DMS53 (cell line): Measurements from ENCODE around the gene DFFB.

Experiments
- DNase-seq: peaks from one replicate; lab custom pipeline; 2025; lab: John Stamatoyannopoulos, UW

Gene DFFB

GRCh38 chr1:3874736-3875135, 17.5 kb downstream of the DFFB start:
- DNase-seq, result no peak

- DNase-seq, result no peak
These were observed 19.4 kb downstream of the DFFB start for GRCh38 chr1:3876716-3877115.

- DNase-seq, result no peak
These were observed 21.8 kb downstream of the DFFB start for GRCh38 chr1:3879099-3879498.

- DNase-seq, result no peak
These were observed 22.6 kb downstream of the DFFB start for GRCh38 chr1:3879787-3880428.

- no peak for DNase-seq
These were observed 23.3 kb downstream of the DFFB start for GRCh38 chr1:3880429-3881192.

- DNase-seq, result no peak
These were observed 23.9 kb downstream of the DFFB start for GRCh38 chr1:3881193-3881480.

GRCh38 chr1:3883194-3883925, 26.1 kb downstream of the DFFB start:
- DNase-seq, result no peak

- no peak for DNase-seq
These were observed 27.7 kb downstream of the DFFB start for GRCh38 chr1:3884966-3885365.

- no peak for DNase-seq
These were observed 28.3 kb downstream of the DFFB start for GRCh38 chr1:3885611-3886010.

- no peak for DNase-seq
These were observed 28.9 kb downstream of the DFFB start for GRCh38 chr1:3886106-3886670.

GRCh38 chr1:3886691-3887090, 29.4 kb downstream of the DFFB start:
- no peak for DNase-seq

GRCh38 chr1:3888301-3888700, 31.0 kb downstream of the DFFB start:
- no peak for DNase-seq

GRCh38 chr1:3889936-3890335, 32.7 kb downstream of the DFFB start:
- no peak for DNase-seq

GRCh38 chr1:3890389-3891328, 33.4 kb downstream of the DFFB start:
- DNase-seq, result no peak

- no peak for DNase-seq
These were observed 34.1 kb downstream of the DFFB start for GRCh38 chr1:3891329-3891865.

- DNase-seq, result no peak
These were observed 35.5 kb downstream of the DFFB start for GRCh38 chr1:3892748-3893147.

GRCh38 chr1:3893190-3893589, 35.9 kb downstream of the DFFB start:
- no peak for DNase-seq

- DNase-seq, result no peak
These were observed 37.5 kb downstream of the DFFB start for GRCh38 chr1:3894626-3895278.

- DNase-seq, result no peak
These were observed 38.1 kb downstream of the DFFB start for GRCh38 chr1:3895279-3895950.

GRCh38 chr1:3895951-3896325, 38.7 kb downstream of the DFFB start:
- no peak for DNase-seq
